Nucleus accumbens (tissue), 56 donors: ENCODE results near the gene PRDM16.

Experiments
- DNase-seq, 56 donors: peaks; one replicate each; lab custom pipeline; 2025; lab: John Stamatoyannopoulos, UW

The PRDM16 gene

GRCh38 chr1:3031401-3032221 lies 37.4 kb upstream of the PRDM16 start:
- DNase-seq = peak in 26 of 56 donors; percentile 15 to 73 (median 52)

DNA sequence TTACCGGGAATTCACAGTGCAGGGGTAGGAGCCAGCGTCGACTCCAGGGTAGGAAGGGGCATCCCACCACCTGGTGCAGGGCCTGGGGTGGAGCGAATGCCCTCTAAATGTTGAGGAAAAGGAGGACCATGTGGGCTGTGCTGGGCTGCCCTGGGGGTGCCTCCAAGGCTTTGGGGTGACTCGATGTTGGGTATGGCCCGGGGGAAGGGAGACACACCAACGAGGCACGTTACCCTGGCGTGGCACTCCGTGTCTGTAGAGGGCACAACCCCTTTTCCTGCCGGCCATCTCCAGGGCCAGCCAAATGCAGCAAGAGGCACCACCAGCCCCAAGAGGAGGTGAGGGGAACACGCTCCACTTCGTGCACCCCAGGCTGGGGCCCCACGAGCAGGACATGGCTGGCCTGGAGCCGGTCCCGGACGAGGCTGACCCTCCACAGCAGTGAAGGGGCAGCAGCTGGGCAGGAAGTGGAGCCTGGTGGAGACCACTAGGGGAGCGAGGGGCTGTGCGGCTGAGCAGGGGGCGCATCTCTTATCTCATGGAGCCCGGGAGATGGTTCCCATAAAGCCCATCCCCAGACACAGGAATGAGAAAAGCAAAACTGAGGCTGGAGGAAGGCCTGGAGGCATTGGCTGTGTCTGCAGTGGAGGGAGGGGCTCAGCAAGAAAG lies 36.5 kb upstream of the PRDM16 start:
- DNase-seq = no peak

DNA sequence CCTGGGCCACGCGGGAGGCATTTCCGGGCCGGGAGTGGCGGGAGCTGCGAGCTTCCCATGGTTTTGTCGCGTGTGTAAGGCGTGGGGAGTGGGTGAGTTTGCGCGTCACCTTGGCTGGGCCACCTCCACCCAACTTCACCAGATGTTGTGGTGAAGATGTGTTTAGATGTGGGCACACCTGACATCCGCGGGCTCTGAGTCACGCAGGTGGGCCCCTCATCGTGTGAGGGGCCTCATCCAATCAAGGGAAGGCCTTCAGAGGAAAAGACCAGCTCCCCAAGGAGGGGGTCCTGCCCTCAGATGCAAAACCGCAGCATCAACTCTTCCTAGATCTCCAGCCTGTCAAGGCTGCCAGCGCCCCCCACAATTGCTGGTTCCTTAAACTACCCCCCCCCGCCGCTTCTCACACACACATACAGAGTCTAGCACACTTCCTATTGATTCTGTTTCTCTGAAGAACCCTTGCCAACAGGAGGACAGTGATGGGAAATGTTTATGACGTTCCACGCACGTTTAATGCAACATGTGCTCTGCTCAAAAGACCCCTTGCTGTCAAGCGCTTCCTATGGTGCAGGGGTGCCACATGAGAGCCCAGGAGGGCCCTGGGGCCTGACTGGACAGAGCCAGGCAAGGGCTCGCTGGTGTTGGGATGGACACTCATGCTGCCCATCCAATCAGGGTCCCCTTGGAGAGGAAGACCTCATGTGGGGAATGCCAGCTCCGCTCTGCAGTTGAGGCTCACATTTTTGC lies 35.8 kb upstream of the PRDM16 start:
- DNase-seq = no peak

GRCh38 chr1:3033790-3034090 lies 35.3 kb upstream of the PRDM16 start:
- DNase-seq = no peak

DNA sequence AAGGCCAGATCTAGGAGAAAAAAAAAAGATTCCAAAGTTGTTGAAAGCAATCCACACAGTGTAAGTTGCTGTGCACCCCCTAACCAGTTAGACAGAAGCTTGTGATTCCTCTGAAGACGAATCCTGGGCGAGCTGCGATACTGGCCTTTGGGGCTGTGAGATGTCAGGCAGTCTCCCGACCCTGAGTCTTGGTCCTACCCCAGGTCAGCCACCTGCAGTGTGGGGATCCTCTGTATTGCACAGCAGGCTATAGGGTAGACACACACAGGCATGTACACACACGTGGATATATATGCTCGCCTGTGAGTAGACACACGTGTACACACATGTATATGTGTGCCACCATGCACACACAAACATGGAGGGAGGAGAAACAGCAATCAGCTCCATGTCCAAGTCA lies 34.8 kb upstream of the PRDM16 start:
- DNase-seq = no peak

DNA sequence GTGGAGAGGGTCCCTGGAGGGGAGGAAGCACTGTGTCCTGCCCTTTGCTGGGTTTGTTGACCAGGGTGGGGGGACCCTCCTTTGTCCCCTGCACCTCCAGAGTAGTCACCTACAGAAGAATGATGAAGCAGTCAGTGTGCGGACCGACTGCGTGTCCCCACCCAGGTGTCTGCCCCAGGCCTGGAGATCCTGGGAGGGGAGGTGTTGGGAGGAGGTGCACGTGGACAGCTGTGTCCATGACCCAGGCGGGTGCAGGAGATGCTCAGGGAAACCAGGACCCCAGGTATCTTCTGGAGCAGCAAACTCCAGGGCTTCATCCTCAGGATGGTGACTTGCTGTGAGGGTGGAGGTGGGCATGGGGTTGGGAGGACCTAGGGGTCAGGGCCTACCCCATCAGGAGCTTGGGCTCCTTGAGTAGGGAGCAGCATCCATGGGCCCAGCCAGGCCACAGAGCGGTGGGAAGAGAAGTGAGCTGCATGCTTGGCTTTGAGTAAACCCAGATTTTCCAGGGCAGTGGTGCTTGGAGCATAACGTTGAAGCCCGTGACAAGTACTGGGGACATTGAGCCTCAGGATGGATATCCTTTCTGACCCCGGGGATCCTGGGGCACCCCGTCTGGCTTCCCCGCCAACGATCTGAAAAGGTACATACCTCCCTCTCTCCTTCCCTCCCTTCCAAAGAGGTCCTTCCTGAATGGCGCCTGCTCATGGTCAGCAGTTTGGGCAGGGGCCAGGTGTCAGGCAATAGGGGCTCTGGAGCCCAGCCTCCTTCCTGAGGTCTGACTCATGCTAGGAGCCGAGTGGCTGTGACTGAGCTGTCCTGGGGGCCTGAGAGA lies 34.1 kb upstream of the PRDM16 start:
- no peak for DNase-seq

DNA sequence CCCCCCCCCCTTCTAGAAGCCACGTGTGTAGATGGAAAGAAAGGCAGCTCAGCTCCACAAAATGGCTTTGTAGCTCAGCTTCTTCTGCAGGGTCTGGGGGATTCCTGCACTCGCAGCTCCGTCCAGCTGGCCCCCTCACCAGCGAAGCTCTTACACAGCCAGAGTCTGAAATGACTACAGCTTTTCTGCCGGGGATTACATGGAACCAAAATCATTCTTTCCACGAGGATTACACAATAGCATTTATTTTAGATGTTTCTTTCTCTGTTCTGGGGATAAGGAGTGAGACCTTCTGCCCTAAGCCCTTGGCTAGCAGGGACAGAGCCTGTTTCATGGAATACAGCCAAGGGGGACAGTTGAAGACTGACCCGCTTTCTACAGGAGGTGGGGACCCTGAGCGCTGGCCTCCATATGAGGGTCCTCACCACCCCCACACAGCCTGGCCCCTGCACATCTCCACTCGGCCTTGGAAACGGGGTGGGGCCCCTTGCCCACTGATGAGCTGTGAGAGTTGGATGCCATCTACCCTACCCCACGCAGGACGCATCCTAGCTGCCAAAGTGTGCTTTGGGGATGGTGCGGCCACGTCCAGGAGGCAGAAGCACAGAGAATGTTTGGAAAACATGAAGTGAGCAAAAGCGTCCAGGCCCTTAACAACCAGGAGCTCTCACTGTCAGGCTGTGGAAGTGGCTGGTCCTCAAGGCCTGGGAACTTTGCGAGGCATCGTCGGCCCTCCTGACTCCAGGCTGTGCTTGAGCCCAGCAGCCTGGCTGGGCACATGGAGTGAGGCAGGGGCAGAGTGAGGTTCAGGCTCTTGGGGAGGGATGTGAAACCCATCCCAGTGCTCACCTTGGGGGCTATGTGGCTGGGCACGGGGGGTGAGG lies 33.2 kb upstream of the PRDM16 start:
- DNase-seq = no peak

GRCh38 chr1:3036447-3037280 lies 32.3 kb upstream of the PRDM16 start:
- no peak for DNase-seq

DNA sequence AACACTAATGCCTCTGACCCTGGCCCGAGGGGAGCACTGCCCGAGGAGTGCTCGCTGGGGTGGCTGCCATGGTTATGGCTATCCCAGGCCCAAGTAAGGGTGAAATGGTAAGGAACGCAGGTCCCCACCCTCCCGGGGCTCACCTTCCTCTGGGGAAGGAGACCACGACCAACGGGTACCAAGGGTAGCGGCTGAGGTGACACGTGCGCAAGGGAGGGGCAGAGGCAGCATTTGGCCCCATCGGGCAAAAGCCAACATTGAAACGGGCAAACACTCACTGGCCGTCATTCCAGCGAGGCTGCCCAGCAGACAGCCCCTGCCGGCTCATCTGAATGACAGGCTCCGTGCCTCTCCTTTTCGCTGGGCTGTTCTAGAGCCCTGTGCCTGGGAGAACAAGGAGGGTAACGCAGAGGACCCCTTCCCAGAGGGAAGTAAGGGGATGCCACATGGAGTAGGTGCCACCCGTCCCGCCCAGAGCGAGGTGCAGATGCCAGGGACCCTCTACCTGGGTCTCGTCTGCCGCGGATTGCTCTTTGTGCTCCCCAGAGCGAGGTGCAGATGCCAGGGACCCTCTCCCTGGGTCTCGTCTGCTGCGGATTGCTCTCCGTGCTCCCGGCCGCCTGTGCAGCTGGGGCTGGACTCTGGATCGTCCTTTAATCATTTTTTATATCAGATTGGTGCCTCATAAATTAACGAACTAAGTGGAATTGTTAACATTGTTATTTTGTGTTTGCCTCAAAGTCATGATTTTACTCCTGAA lies 31.5 kb upstream of the PRDM16 start:
- DNase-seq = no peak

DNA sequence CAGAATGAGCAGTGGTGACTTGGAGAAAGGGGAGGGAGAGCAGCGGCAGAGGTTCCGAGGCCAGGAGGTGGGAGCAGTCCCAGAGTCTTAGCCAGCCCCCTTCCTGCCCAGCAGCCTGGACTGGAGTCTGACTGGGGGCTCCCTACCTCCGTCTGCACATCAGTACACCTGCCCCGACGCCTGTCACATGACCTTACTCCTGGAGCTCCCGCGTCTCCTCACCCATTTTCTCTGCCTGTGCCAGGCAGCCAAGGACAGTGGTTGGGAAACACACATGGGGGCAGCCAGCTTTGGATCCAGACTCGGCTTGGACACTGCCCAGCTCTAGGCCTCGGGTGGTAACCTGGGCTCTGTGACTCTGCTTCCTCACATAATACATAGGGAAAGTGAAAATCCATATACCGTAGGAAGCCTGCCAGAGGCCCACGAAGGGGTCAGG lies 30.9 kb upstream of the PRDM16 start:
- no peak for DNase-seq

GRCh38 chr1:3038571-3039181 lies 30.3 kb upstream of the PRDM16 start:
- no peak for DNase-seq

GRCh38 chr1:3040004-3040403 lies 29.0 kb upstream of the PRDM16 start:
- DNase-seq = no peak

DNA sequence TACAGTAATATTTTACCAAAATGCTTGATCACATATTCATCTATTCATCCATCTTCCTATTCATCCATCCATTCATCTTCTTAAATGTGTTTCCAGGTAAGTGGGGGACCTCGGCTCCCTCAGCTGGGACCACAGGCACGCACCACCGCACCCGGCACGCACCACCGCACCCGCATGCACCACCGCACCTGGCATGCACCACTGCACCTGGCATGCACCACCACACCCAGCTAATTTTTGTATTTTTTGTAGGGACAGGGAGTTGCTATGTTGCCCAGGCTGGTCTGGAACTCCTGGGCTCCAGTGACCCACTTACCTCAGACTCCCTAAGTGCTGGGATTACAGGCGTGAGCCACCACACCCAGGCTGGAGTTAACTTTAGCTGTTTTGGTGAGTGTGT lies 26.5 kb upstream of the PRDM16 start:
- DNase-seq = no peak

- DNase-seq = no peak
Observed at GRCh38 chr1:3049164-3049563, 19.8 kb upstream of the PRDM16 start.

DNA sequence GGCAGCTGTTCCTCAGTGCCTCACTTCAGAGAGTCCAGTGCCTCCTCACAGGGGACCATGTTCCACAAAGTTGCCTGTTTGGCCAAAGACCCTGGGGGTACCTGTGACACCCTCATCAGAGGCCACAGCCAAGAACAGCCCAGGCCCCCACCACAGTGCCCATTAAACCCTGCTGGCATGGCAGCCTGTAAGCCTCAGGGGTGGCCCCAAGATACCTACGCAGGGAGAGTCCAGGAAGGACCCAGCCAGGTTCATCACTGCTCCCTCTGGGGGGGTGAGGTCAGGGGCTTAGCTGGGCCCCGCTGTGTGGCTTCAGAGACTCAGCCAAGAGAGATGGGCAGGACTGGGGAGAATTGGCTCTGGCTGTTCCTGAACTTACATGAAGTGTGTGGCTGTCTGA lies 19.1 kb upstream of the PRDM16 start:
- DNase-seq = no peak

DNA sequence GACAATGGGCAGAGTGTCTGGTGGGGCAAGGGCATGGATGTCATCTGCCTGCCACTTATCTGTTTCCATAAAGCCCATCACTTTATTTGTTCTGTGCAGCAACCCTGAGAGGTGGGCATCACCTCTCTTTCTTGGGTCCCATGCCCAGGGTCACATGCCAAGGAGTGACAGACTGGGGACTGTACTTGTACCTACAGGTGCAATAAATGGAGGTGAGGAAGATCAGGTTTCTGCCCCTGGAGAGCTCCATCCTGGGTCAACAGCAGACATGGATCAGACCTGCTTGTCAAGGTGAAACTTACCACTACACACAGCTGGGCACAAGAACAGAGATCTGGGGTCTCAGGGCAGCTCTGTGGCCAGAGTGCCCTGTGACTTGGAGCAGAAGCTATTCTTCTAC lies 18.4 kb upstream of the PRDM16 start:
- DNase-seq = no peak
